ENCODE results near the gene SGK2. TPM values are rescaled to one million over a fixed set of nuclear protein-coding genes. Genes with fewer than 3 reads are reported as not detected.

Gene SGK2
- total and polyA plus RNA-seq, 9 of the 15 experiments (the other 6 are each of a cell fraction or from before 2014, with no cell fraction given), result 0.07 to 0.31 (median 0.15) TPM; not detected in 2

DNA sequence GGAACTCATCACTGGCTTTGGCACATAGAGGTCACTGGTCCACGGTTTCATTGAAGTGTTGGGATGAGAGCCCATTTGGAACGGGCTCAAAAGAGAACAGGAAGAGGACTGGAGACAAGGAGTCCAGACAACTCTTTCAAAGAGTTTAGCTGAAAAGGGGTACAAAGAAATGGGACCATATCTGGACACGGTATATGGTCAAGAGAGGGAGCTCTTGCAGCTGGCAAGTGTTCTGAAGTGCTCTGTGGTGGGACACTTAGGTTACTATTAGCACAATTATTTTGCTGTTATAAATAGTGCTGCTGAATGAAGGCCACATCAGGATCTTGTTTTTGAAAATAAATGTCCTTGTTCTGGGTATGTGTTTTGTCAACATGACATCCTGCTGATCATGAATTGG lies 4.6 kb downstream of the SGK2 start (continued):
- peak; percentile 31; the same call in 1 of the 2 replicates for TF ChIP-seq REST (IDR thresholded peaks at IDR 0.05; ENCODE audit: borderline replicate concordance)
- no peak for TF ChIP-seq REST (CRISPR knock-in tag; IDR thresholded peaks at IDR 0.05; ENCODE audit: low read depth)
- no peak for TF ChIP-seq ESRRB (CRISPR knock-in tag; IDR thresholded peaks at IDR 0.05; ENCODE audit: borderline replicate concordance)

Data from K562 (cell line).